ENCODE data around the gene TFE3. TPM values are rescaled to one million over a fixed set of nuclear protein-coding genes. Genes with fewer than 3 reads are reported as not detected.
"Not testable (repeated sequence)": the region's sequence is repeated elsewhere in the genome, so short reads cannot be mapped to it uniquely, and the experiment has no call there.

Gene TFE3
- polyA plus RNA-seq, 2 donors, result 20.5 to 20.9 TPM

DNA sequence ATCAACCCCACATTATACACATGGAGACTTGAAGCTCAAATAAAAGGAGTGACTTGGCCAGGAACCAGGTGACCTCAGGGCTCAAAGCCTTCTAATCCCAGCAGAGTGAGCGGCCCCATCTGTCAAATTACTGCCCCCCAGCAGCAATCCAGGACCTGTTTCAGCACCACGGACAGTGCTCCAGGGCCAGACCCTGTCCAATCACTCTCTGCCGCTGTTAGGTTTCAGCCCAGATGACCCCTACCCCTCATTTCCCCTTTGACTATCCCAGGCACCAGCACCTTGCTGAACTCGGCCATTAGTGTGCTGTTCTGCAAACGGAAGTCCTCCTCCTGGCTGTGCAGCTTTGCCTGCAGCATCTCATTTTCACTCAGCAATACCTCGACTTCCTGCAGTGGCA lies 46.2 kb downstream of the TFE3 start:
- peaks cover 2 to 7% of the 10 kb centered on the region in 2 donors for H3K4me1 ChIP-seq (ENCODE audit: control insufficient read depth in 2 of 2, insufficient read depth in 2 of 2, low read length in 1 of 2)
- H3K4me3 ChIP-seq (ENCODE audit: low read depth in 1 of 2, low read length in 2 of 2), result no peak overlapping the region
- WGBS, 2 donors, result 74 to 79% methylated on average over 6 of the region's 6 CpGs
- no peaks in the 10 kb centered on the region for H3K27me3 ChIP-seq (ENCODE audit: control insufficient read depth in 1 of 2, insufficient read depth in 2 of 2, low read length in 2 of 2)
- no peaks in the 10 kb centered on the region for H3K9me3 ChIP-seq (ENCODE audit: control insufficient read depth in 2 of 2, insufficient read depth in 1 of 2, low read depth in 1 of 2, low read length in 1 of 2)
- H3K27ac ChIP-seq (ENCODE audit: low read depth in 2 of 2, low read length in 1 of 2), result no peak overlapping the region
- H3K36me3 ChIP-seq (ENCODE audit: control insufficient read depth in 2 of 2, insufficient read depth in 2 of 2, low read length in 1 of 2), result peaks cover 0 to 14% of the 10 kb centered on the region in 2 donors

- Histone ChIP-seq H3K4me1 (ENCODE audit: control insufficient read depth in 2 of 2, insufficient read depth in 2 of 2, low read length in 1 of 2) (no peaks in the 10 kb centered on the region), H3K4me3 (ENCODE audit: low read depth in 1 of 2, low read length in 2 of 2) (no peak overlapping the region), H3K36me3 (ENCODE audit: control insufficient read depth in 2 of 2, insufficient read depth in 2 of 2, low read length in 1 of 2) (peaks cover 0 to 26% of the 10 kb centered on the region in 2 donors), H3K9me3 (ENCODE audit: control insufficient read depth in 2 of 2, insufficient read depth in 1 of 2, low read depth in 1 of 2, low read length in 1 of 2) (no peaks in the 10 kb centered on the region), H3K27me3 (ENCODE audit: control insufficient read depth in 1 of 2, insufficient read depth in 2 of 2, low read length in 2 of 2) (no peaks in the 10 kb centered on the region), H3K27ac (ENCODE audit: low read depth in 2 of 2, low read length in 1 of 2) (no peak overlapping the region)
These were observed 50.8 kb downstream of the TFE3 start for GRCh38 chrX:48992341-48992740.

- Histone ChIP-seq H3K4me3 (ENCODE audit: low read depth in 1 of 2, low read length in 2 of 2) (no peak overlapping the region), H3K27me3 (ENCODE audit: control insufficient read depth in 1 of 2, insufficient read depth in 2 of 2, low read length in 2 of 2) (no peaks in the 10 kb centered on the region), H3K27ac (ENCODE audit: low read depth in 2 of 2, low read length in 1 of 2) (no peak overlapping the region), H3K36me3 (ENCODE audit: control insufficient read depth in 2 of 2, insufficient read depth in 2 of 2, low read length in 1 of 2) (peaks cover 0 to 26% of the 10 kb centered on the region in 2 donors), H3K4me1 (ENCODE audit: control insufficient read depth in 2 of 2, insufficient read depth in 2 of 2, low read length in 1 of 2) (no peaks in the 10 kb centered on the region), H3K9me3 (ENCODE audit: control insufficient read depth in 2 of 2, insufficient read depth in 1 of 2, low read depth in 1 of 2, low read length in 1 of 2) (no peaks in the 10 kb centered on the region)
- 74 to 84% methylated on average over 4 of the region's 4 CpGs for WGBS, 2 donors
These were observed 53.7 kb downstream of the TFE3 start for GRCh38 chrX:48989483-48989882.

GRCh38 chrX:48983896-48984295 lies 59.3 kb downstream of the TFE3 start:
- no peaks in the 10 kb centered on the region for H3K27me3 ChIP-seq (ENCODE audit: control insufficient read depth in 1 of 2, insufficient read depth in 2 of 2, low read length in 2 of 2)
- WGBS, 2 donors, result 88 to 98% methylated on average over 3 of the region's 3 CpGs
- no peaks in the 10 kb centered on the region for H3K9me3 ChIP-seq (ENCODE audit: control insufficient read depth in 2 of 2, insufficient read depth in 1 of 2, low read depth in 1 of 2, low read length in 1 of 2)
- no peak overlapping the region for H3K4me3 ChIP-seq (ENCODE audit: low read depth in 1 of 2, low read length in 2 of 2)
- no peak overlapping the region for H3K27ac ChIP-seq (ENCODE audit: low read depth in 2 of 2, low read length in 1 of 2)
- peaks cover 0 to 30% of the 10 kb centered on the region in 2 donors for H3K36me3 ChIP-seq (ENCODE audit: control insufficient read depth in 2 of 2, insufficient read depth in 2 of 2, low read length in 1 of 2)
- H3K4me1 ChIP-seq (ENCODE audit: control insufficient read depth in 2 of 2, insufficient read depth in 2 of 2, low read length in 1 of 2), result no peaks in the 10 kb centered on the region

- Histone ChIP-seq H3K4me1 (ENCODE audit: control insufficient read depth in 2 of 2, insufficient read depth in 2 of 2, low read length in 1 of 2) (no peaks in the 10 kb centered on the region), H3K9me3 (ENCODE audit: control insufficient read depth in 2 of 2, insufficient read depth in 1 of 2, low read depth in 1 of 2, low read length in 1 of 2) (no peaks in the 10 kb centered on the region), H3K36me3 (ENCODE audit: control insufficient read depth in 2 of 2, insufficient read depth in 2 of 2, low read length in 1 of 2) (peaks cover 0 to 27% of the 10 kb centered on the region in 2 donors), H3K4me3 (ENCODE audit: low read depth in 1 of 2, low read length in 2 of 2) (no peak overlapping the region), H3K27me3 (ENCODE audit: control insufficient read depth in 1 of 2, insufficient read depth in 2 of 2, low read length in 2 of 2) (no peaks in the 10 kb centered on the region), H3K27ac (ENCODE audit: low read depth in 2 of 2, low read length in 1 of 2) (no peak overlapping the region)
- WGBS, 2 donors, result 89 to 93% methylated on average over 17 of the region's 17 CpGs
These were observed 60.1 kb downstream of the TFE3 start for GRCh38 chrX:48983081-48983480.

DNA sequence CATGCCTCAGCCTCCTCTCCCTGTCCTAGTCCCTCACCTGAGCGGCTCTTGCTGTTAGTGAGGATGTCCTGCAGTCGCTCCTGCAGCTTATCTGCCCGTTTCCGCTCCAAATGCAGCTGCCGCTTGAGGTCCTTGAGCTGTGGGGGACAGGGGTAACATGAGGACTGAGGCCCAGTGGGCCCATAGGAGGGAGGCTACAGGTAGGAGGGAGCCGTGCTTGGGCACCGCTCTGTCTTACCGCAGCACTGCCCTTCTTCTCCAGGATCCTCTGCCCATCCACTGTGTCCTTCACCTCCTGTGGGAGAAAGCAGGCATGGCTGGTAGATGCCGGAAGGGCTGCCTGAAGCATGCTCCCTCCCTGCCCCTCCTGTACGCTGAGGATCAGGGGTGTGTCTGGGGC lies 62.0 kb downstream of the TFE3 start:
- Histone ChIP-seq H3K4me3 (ENCODE audit: low read depth in 1 of 2, low read length in 2 of 2) (no peak overlapping the region), H3K27ac (ENCODE audit: low read depth in 2 of 2, low read length in 1 of 2) (no peak overlapping the region), H3K36me3 (ENCODE audit: control insufficient read depth in 2 of 2, insufficient read depth in 2 of 2, low read length in 1 of 2) (peaks cover 0 to 25% of the 10 kb centered on the region in 2 donors), H3K27me3 (ENCODE audit: control insufficient read depth in 1 of 2, insufficient read depth in 2 of 2, low read length in 2 of 2) (no peaks in the 10 kb centered on the region), H3K9me3 (ENCODE audit: control insufficient read depth in 2 of 2, insufficient read depth in 1 of 2, low read depth in 1 of 2, low read length in 1 of 2) (no peaks in the 10 kb centered on the region), H3K4me1 (ENCODE audit: control insufficient read depth in 2 of 2, insufficient read depth in 2 of 2, low read length in 1 of 2) (no peaks in the 10 kb centered on the region)
- whole genome bisulfite sequencing, 2 donors, result 89 to 94% methylated on average over 10 of the region's 10 CpGs

- H3K36me3 ChIP-seq (ENCODE audit: control insufficient read depth in 2 of 2, insufficient read depth in 2 of 2, low read length in 1 of 2), result peaks cover 0 to 31% of the 10 kb centered on the region in 2 donors
- not testable (repeated sequence) for H3K9me3 ChIP-seq (ENCODE audit: control insufficient read depth in 2 of 2, insufficient read depth in 1 of 2, low read depth in 1 of 2, low read length in 1 of 2); H3K27me3 ChIP-seq (ENCODE audit: control insufficient read depth in 1 of 2, insufficient read depth in 2 of 2, low read length in 2 of 2); H3K4me1 ChIP-seq (ENCODE audit: control insufficient read depth in 2 of 2, insufficient read depth in 2 of 2, low read length in 1 of 2); H3K27ac ChIP-seq (ENCODE audit: low read depth in 2 of 2, low read length in 1 of 2); H3K4me3 ChIP-seq (ENCODE audit: low read depth in 1 of 2, low read length in 2 of 2)
- 88 to 90% methylated on average over 3 to 5 of the region's 10 CpGs for WGBS, 2 donors
These were observed 62.8 kb downstream of the TFE3 start for GRCh38 chrX:48980341-48980740.

Other genes with a start within 250 kb of the TFE3 start
- 10 to 100 TPM; 36.0 to 79.0 TPM for gene HDAC6, start 241.3 kb downstream of the TFE3 start, polyA plus RNA-seq
- gene ERAS, start 216.8 kb downstream of the TFE3 start, polyA plus RNA-seq, result under 1 TPM; 0.05 to 0.10 TPM
- under 1 TPM; 0.08 to 0.31 TPM for gene PCSK1N, start 207.7 kb downstream of the TFE3 start, polyA plus RNA-seq
- 10 to 100 TPM; 34.2 to 45.0 TPM for gene TIMM17B, start 145.6 kb downstream of the TFE3 start, polyA plus RNA-seq
- 100 to 1,000 TPM in 1 of 2 donors, 10 to 100 TPM in 1; 72.2 to 102 TPM for gene PQBP1, start 145.4 kb downstream of the TFE3 start, polyA plus RNA-seq
- gene SLC35A2, start 131.7 kb downstream of the TFE3 start, polyA plus RNA-seq, result 10 to 100 TPM in 1 of 2 donors, 1 to 10 TPM in 1; 6.9 to 22.1 TPM
- 1 to 10 TPM; 2.6 to 3.7 TPM for gene PIM2, start 124.3 kb downstream of the TFE3 start, polyA plus RNA-seq
- gene OTUD5, start 85.8 kb downstream of the TFE3 start, polyA plus RNA-seq, result 10 to 100 TPM; 22.3 to 27.6 TPM
- under 1 TPM; 0.25 to 0.41 TPM for gene KCND1, start 71.5 kb downstream of the TFE3 start, polyA plus RNA-seq
- gene GRIPAP1, start 41.1 kb downstream of the TFE3 start, polyA plus RNA-seq, result 10 to 100 TPM; 18.5 to 22.8 TPM
- gene CCDC120, start 15.6 kb upstream of the TFE3 start, polyA plus RNA-seq, result 10 to 100 TPM; 23.1 to 27.9 TPM
- 1 to 10 TPM; 7.2 to 7.8 TPM for gene PRAF2, start 30.6 kb upstream of the TFE3 start, polyA plus RNA-seq
- 10 to 100 TPM; 45.1 to 55.6 TPM for gene WDR45, start 36.5 kb upstream of the TFE3 start, polyA plus RNA-seq
- gene GPKOW, start 80.4 kb upstream of the TFE3 start, polyA plus RNA-seq, result 10 to 100 TPM in 1 of 2 donors, 1 to 10 TPM in 1; 7.3 to 18.1 TPM
- 1 to 10 TPM; 6.0 to 6.3 TPM for gene MAGIX, start 119.4 kb upstream of the TFE3 start, polyA plus RNA-seq
- 100 to 1,000 TPM; 267 to 453 TPM for gene PLP2, start 128.5 kb upstream of the TFE3 start, polyA plus RNA-seq
- gene PRICKLE3, start 143.0 kb upstream of the TFE3 start, polyA plus RNA-seq, result 10 to 100 TPM; 12.2 to 14.2 TPM
- under 1 TPM; 0.75 to 0.79 TPM for gene SYP, start 156.8 kb upstream of the TFE3 start, polyA plus RNA-seq
- gene CACNA1F, start 190.0 kb upstream of the TFE3 start, polyA plus RNA-seq, result under 1 TPM; 0.11 to 0.24 TPM
- 10 to 100 TPM in 1 of 2 donors, 1 to 10 TPM in 1; 6.3 to 11.0 TPM for gene CCDC22, start 192.1 kb upstream of the TFE3 start, polyA plus RNA-seq
- gene FOXP3, start 221.4 kb upstream of the TFE3 start, polyA plus RNA-seq, result under 1 TPM; 0.59 to 0.65 TPM
- gene PPP1R3F, start 226.4 kb upstream of the TFE3 start, polyA plus RNA-seq, result 1 to 10 TPM; 3.8 to 4.9 TPM

Measured in esophagus (tissue), 2 donors.